ENCODE data around the gene PNMT.

The PNMT gene

DNA sequence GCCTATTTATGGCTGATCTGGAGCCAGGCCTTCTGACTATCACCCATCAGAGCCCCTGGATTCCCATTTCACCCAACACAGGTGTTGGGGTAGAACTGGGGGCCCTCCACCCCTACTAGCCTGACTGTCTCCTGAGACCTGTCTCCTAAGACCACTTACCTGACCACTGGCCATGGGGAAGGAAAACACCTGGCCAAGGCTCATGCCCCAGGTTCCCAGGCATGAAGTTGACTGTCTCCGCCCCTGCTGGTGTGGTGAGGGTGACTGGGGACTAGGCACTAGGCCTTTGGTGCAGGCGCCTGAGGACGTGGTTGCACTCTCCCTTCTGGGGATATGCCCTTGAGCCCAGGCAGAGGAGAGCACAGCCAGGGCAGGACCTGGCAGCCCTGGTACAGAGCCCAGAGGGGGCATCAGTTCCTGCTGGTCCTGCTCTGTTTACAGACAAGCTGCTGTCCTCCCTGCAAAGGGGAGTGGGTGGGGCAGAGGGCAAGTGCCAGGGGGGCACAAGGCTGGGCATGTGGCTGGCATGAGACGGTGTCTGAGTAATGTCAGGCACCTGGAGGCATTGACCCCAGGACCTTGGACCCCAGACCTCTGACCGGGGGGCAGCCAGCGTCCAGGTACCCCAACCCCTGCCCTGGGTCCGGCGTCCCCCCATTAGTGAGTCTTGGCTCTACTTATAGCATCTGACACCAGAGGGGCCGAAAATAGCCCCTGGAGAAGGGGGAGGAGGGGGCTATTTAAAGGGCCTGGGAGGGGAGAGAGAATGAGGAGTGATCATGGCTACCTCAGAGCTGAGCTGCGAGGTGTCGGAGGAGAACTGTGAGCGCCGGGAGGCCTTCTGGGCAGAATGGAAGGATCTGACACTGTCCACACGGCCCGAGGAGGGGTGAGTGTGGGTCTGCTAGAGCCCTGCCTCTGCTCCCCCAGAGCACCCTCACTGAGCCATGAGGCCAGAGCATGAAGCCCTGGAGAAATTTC lies 3.4 kb upstream of the PNMT start, which contains the start of gene TCAP (continued):
- TF ChIP-seq, protein P1, sequence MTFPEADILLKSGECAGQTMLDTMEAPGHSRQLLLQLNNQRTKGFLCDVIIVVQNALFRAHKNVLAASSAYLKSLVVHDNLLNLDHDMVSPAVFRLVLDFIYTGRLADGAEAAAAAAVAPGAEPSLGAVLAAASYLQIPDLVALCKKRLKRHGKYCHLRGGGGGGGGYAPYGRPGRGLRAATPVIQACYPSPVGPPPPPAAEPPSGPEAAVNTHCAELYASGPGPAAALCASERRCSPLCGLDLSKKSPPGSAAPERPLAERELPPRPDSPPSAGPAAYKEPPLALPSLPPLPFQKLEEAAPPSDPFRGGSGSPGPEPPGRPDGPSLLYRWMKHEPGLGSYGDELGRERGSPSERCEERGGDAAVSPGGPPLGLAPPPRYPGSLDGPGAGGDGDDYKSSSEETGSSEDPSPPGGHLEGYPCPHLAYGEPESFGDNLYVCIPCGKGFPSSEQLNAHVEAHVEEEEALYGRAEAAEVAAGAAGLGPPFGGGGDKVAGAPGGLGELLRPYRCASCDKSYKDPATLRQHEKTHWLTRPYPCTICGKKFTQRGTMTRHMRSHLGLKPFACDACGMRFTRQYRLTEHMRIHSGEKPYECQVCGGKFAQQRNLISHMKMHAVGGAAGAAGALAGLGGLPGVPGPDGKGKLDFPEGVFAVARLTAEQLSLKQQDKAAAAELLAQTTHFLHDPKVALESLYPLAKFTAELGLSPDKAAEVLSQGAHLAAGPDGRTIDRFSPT (tag by site-specific recombination; IDR thresholded peaks at IDR 0.05): peak; percentile 97
- no peak for TF ChIP-seq GLI4 (tag by site-specific recombination; IDR thresholded peaks at IDR 0.05)
- TF ChIP-seq, protein P2, sequence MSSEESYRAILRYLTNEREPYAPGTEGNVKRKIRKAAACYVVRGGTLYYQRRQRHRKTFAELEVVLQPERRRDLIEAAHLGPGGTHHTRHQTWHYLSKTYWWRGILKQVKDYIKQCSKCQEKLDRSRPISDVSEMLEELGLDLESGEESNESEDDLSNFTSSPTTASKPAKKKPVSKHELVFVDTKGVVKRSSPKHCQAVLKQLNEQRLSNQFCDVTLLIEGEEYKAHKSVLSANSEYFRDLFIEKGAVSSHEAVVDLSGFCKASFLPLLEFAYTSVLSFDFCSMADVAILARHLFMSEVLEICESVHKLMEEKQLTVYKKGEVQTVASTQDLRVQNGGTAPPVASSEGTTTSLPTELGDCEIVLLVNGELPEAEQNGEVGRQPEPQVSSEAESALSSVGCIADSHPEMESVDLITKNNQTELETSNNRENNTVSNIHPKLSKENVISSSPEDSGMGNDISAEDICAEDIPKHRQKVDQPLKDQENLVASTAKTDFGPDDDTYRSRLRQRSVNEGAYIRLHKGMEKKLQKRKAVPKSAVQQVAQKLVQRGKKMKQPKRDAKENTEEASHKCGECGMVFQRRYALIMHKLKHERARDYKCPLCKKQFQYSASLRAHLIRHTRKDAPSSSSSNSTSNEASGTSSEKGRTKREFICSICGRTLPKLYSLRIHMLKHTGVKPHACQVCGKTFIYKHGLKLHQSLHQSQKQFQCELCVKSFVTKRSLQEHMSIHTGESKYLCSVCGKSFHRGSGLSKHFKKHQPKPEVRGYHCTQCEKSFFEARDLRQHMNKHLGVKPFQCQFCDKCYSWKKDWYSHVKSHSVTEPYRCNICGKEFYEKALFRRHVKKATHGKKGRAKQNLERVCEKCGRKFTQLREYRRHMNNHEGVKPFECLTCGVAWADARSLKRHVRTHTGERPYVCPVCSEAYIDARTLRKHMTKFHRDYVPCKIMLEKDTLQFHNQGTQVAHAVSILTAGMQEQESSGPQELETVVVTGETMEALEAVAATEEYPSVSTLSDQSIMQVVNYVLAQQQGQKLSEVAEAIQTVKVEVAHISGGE (tag by site-specific recombination; conservative IDR thresholded peaks at IDR 0.05; ENCODE audit: low read depth): no peak
- TF ChIP-seq SETDB1 (IDR thresholded peaks at IDR 0.05; ENCODE audit: insufficient read length, low read length): no peak
- no peak for TF ChIP-seq ZNF221 (tag by site-specific recombination; IDR thresholded peaks at IDR 0.05; ENCODE audit: borderline replicate concordance)
- no peak for TF ChIP-seq ZNF23 (tag by site-specific recombination; IDR thresholded peaks at IDR 0.05; ENCODE audit: borderline replicate concordance)
- no peak for TF ChIP-seq ZNF423 (tag by site-specific recombination; IDR thresholded peaks at IDR 0.05)
- TF ChIP-seq ZNF623 (tag by site-specific recombination; IDR thresholded peaks at IDR 0.05): peak; percentile 53
- TF ChIP-seq, protein P3, sequence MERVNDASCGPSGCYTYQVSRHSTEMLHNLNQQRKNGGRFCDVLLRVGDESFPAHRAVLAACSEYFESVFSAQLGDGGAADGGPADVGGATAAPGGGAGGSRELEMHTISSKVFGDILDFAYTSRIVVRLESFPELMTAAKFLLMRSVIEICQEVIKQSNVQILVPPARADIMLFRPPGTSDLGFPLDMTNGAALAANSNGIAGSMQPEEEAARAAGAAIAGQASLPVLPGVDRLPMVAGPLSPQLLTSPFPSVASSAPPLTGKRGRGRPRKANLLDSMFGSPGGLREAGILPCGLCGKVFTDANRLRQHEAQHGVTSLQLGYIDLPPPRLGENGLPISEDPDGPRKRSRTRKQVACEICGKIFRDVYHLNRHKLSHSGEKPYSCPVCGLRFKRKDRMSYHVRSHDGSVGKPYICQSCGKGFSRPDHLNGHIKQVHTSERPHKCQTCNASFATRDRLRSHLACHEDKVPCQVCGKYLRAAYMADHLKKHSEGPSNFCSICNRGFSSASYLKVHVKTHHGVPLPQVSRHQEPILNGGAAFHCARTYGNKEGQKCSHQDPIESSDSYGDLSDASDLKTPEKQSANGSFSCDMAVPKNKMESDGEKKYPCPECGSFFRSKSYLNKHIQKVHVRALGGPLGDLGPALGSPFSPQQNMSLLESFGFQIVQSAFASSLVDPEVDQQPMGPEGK (tag by site-specific recombination; IDR thresholded peaks at IDR 0.05): 0 out of 2 replicates have a peak, but pooled peaks have one; percentile 15
- TF ChIP-seq ZNF394 (tag by site-specific recombination; IDR thresholded peaks at IDR 0.05; ENCODE audit: borderline replicate concordance): no peak
- TF ChIP-seq ZNF391 (tag by site-specific recombination; IDR thresholded peaks at IDR 0.05; ENCODE audit: borderline replicate concordance, low read depth): no peak

DNA sequence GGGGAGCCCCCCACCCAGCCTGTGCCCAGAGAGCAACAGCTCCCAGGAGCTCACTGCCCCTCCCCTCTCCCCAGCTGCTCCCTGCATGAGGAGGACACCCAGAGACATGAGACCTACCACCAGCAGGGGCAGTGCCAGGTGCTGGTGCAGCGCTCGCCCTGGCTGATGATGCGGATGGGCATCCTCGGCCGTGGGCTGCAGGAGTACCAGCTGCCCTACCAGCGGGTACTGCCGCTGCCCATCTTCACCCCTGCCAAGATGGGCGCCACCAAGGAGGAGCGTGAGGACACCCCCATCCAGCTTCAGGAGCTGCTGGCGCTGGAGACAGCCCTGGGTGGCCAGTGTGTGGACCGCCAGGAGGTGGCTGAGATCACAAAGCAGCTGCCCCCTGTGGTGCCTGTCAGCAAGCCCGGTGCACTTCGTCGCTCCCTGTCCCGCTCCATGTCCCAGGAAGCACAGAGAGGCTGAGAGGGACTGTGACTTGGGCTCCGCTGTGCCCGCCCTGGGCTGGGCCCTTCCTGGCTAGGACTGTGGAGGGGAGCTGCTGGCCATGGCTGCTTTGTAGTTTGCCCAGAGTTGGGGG lies 2.5 kb upstream of the PNMT start:
- no peak overlapping the region for H3K4me3 ChIP-seq (ENCODE audit: low read depth, low read length)
- no peak overlapping the region for H3K27ac ChIP-seq (ENCODE audit: extremely low read depth, low read depth, low read length)
- ChIA-PET POLR2A (interaction anchor here (0.6 to 1.4 kb wide), 4 partner anchors 10 to 99 kb away, joined by 3 to 5 read pairs (median 4); partner anchors contain the start of gene ERBB2), CTCF (interaction anchor here (0.7 to 11.6 kb wide), 9 partner anchors 14 to 138 kb away, joined by 3 to 168 read pairs (median 3); partner anchors contain the start of gene PPP1R1B)
- H3K9me3 ChIP-seq (ENCODE audit: control insufficient read depth, insufficient read depth, low read depth, low read length): no peaks in the 10 kb centered on the region
- H3K4me1 ChIP-seq (ENCODE audit: control insufficient read depth, insufficient read depth, low read length): peaks cover 9% of the 10 kb centered on the region
- H3K36me3 ChIP-seq (ENCODE audit: control insufficient read depth in 2 of 2, insufficient read depth in 1 of 2, low read length in 2 of 2): peaks cover 0 to 23% of the 10 kb centered on the region in 2 experiments; a peak in 1 of 3 replicates
- TF ChIP-seq, protein P4, sequence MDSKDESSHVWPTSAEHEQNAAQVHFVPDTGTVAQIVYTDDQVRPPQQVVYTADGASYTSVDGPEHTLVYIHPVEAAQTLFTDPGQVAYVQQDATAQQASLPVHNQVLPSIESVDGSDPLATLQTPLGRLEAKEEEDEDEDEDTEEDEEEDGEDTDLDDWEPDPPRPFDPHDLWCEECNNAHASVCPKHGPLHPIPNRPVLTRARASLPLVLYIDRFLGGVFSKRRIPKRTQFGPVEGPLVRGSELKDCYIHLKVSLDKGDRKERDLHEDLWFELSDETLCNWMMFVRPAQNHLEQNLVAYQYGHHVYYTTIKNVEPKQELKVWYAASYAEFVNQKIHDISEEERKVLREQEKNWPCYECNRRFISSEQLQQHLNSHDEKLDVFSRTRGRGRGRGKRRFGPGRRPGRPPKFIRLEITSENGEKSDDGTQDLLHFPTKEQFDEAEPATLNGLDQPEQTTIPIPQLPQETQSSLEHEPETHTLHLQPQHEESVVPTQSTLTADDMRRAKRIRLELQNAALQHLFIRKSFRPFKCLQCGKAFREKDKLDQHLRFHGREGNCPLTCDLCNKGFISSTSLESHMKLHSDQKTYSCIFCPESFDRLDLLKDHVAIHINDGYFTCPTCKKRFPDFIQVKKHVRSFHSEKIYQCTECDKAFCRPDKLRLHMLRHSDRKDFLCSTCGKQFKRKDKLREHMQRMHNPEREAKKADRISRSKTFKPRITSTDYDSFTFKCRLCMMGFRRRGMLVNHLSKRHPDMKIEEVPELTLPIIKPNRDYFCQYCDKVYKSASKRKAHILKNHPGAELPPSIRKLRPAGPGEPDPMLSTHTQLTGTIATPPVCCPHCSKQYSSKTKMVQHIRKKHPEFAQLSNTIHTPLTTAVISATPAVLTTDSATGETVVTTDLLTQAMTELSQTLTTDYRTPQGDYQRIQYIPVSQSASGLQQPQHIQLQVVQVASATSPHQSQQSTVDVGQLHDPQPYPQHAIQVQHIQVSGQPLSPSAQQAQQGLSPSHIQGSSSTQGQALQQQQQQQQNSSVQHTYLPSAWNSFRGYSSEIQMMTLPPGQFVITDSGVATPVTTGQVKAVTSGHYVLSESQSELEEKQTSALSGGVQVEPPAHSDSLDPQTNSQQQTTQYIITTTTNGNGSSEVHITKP (tag by site-specific recombination; IDR thresholded peaks at IDR 0.05): peak; percentile 96
- TF ChIP-seq ZNF529 (tag by site-specific recombination; IDR thresholded peaks at IDR 0.05; ENCODE audit: insufficient replicate concordance) (no peak), BCL11B (tag by site-specific recombination; IDR thresholded peaks at IDR 0.05; ENCODE audit: low read depth) (no peak), ZBTB20 (tag by site-specific recombination; IDR thresholded peaks at IDR 0.05) (no peak), ZNF155 (tag by site-specific recombination; IDR thresholded peaks at IDR 0.05) (no peak), ZNF394 (tag by site-specific recombination; IDR thresholded peaks at IDR 0.05; ENCODE audit: borderline replicate concordance) (peak; percentile 57; the same call in 1 of the 2 replicates), ZNF501 (tag by site-specific recombination; IDR thresholded peaks at IDR 0.05) (no peak)
- TF ChIP-seq, protein P5, sequence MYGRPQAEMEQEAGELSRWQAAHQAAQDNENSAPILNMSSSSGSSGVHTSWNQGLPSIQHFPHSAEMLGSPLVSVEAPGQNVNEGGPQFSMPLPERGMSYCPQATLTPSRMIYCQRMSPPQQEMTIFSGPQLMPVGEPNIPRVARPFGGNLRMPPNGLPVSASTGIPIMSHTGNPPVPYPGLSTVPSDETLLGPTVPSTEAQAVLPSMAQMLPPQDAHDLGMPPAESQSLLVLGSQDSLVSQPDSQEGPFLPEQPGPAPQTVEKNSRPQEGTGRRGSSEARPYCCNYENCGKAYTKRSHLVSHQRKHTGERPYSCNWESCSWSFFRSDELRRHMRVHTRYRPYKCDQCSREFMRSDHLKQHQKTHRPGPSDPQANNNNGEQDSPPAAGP (tag by site-specific recombination; IDR thresholded peaks at IDR 0.05): 0 out of 2 replicates have a peak, but pooled peaks have one; percentile 15
- TF ChIP-seq, protein P6, sequence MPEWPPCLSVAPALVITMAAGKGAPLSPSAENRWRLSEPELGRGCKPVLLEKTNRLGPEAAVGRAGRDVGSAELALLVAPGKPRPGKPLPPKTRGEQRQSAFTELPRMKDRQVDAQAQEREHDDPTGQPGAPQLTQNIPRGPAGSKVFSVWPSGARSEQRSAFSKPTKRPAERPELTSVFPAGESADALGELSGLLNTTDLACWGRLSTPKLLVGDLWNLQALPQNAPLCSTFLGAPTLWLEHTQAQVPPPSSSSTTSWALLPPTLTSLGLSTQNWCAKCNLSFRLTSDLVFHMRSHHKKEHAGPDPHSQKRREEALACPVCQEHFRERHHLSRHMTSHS (tag by site-specific recombination; IDR thresholded peaks at IDR 0.05): no peak
